GM13976 (cell line): ENCODE measurements around the gene NDUFS5.

Experiments
- DNase-seq: peaks from one replicate; pipeline ENCODE4 v3.0.0; 2012; ENCODE audit warnings: low spot score
- CTCF ChIP-seq: IDR thresholded peaks from 2 replicates; pipeline ENCODE4 v1.5.1; 2012; ENCODE audit warnings: borderline replicate concordance, mild to moderate bottlenecking; ENCODE audit not compliant: insufficient read depth; ENCODE audit errors: extremely low read depth, missing control alignments, control extremely low read depth
- in situ Hi-C: fragments of 300-500 bp; cut with MboI; formaldehyde crosslinking; loops from one replicate; pipeline ENCODE4 v1.12.0; 2022; ENCODE audit warnings: low sequenced_read_pairs, mixed read lengths, inconsistent platforms; ENCODE audit not compliant: unreplicated experiment

Gene NDUFS5

GRCh38 chr1:39021426-39021825 lies 4.7 kb upstream of the NDUFS5 start:
- DNase-seq: no peak
- in situ Hi-C loops: no loop called here
- no peak for TF ChIP-seq CTCF

GRCh38 chr1:39023140-39023539 lies 3.0 kb upstream of the NDUFS5 start:
- in situ Hi-C loops: no loop called here
- no peak for TF ChIP-seq CTCF
- no peak for DNase-seq

GRCh38 chr1:39026866-39027507 lies 837 bp downstream of the NDUFS5 start:
- DNase-seq: no peak
- no peak for TF ChIP-seq CTCF
- in situ Hi-C loops: no loop called here

- TF ChIP-seq CTCF: no peak
- DNase-seq: no peak
- in situ Hi-C loops: no loop called here
These were observed 8.0 kb downstream of the NDUFS5 start for GRCh38 chr1:39034114-39034654.

- in situ Hi-C loops: no loop called here
- DNase-seq: no peak
- TF ChIP-seq CTCF: no peak
These were observed 10.5 kb downstream of the NDUFS5 start for GRCh38 chr1:39036678-39037077.

GRCh38 chr1:39043513-39043912 lies 17.4 kb downstream of the NDUFS5 start:
- in situ Hi-C loops: no loop called here
- no peak for DNase-seq

More at GRCh38 chr1:39043513-39043912, 17.4 kb downstream of the NDUFS5 start:
- TF ChIP-seq CTCF: no peak
